ENCODE measurements around the gene RPUSD4.

The RPUSD4 gene

GRCh38 chr11:126176853-126177470, 34.5 kb downstream of the RPUSD4 start:
- no peak for DNase-seq

GRCh38 chr11:126175393-126175792, 36.1 kb downstream of the RPUSD4 start:
- no peak for DNase-seq

- DNase-seq, result no peak
Measured at GRCh38 chr11:126174816-126175215, 36.6 kb downstream of the RPUSD4 start.

GRCh38 chr11:126173257-126173656, 38.2 kb downstream of the RPUSD4 start:
- no peak for DNase-seq

- no peak for DNase-seq
Measured at GRCh38 chr11:126172596-126173038, 38.8 kb downstream of the RPUSD4 start.

- DNase-seq, result no peak
Measured at GRCh38 chr11:126169291-126169690, 42.2 kb downstream of the RPUSD4 start.

- DNase-seq, result no peak
Measured at GRCh38 chr11:126167488-126167887, 44.0 kb downstream of the RPUSD4 start.

- DNase-seq, result no peak
Measured at GRCh38 chr11:126166413-126166812, 45.0 kb downstream of the RPUSD4 start.

- peak; percentile 14 for DNase-seq
Measured at GRCh38 chr11:126165757-126166156, 45.7 kb downstream of the RPUSD4 start.

- peak; percentile 97 for DNase-seq
Measured at GRCh38 chr11:126165311-126165720, 46.1 kb downstream of the RPUSD4 start.

- DNase-seq, result peak; percentile 65
Measured at GRCh38 chr11:126164781-126165180, 46.7 kb downstream of the RPUSD4 start.

GRCh38 chr11:126163779-126164178, 47.7 kb downstream of the RPUSD4 start:
- DNase-seq, result peak; percentile 48

GRCh38 chr11:126163074-126163700, 48.3 kb downstream of the RPUSD4 start:
- DNase-seq, result peak; percentile 64

GRCh38 chr11:126162306-126163030, 49.0 kb downstream of the RPUSD4 start:
- peak; percentile 51 for DNase-seq

- DNase-seq, result no peak
Measured at GRCh38 chr11:126161023-126161391, 50.4 kb downstream of the RPUSD4 start.

GRCh38 chr11:126160345-126161022, 51.0 kb downstream of the RPUSD4 start:
- no peak for DNase-seq

GRCh38 chr11:126159719-126160344, 51.6 kb downstream of the RPUSD4 start:
- DNase-seq, result peak; percentile 68

GRCh38 chr11:126158054-126158791, 53.2 kb downstream of the RPUSD4 start:
- DNase-seq, result no peak

- DNase-seq, result no peak
Measured at GRCh38 chr11:126157326-126158030, 54.0 kb downstream of the RPUSD4 start.

GRCh38 chr11:126156814-126157213, 54.6 kb downstream of the RPUSD4 start:
- DNase-seq, result no peak

- DNase-seq, result no peak
Measured at GRCh38 chr11:126155402-126156187, 55.9 kb downstream of the RPUSD4 start.

Measured in NCI-H82 (cell line).